ENCODE results near the gene KIAA0930. TPM values are rescaled to one million over a fixed set of nuclear protein-coding genes. Genes with fewer than 3 reads are reported as not detected.
A peak's percentile ranks its signal among the peaks of the same experiment; 100 is the strongest.

KIAA0930 gene
- total and polyA plus RNA-seq, 2 experiments from 2014 or later = 15.0 to 78.6 TPM

DNA sequence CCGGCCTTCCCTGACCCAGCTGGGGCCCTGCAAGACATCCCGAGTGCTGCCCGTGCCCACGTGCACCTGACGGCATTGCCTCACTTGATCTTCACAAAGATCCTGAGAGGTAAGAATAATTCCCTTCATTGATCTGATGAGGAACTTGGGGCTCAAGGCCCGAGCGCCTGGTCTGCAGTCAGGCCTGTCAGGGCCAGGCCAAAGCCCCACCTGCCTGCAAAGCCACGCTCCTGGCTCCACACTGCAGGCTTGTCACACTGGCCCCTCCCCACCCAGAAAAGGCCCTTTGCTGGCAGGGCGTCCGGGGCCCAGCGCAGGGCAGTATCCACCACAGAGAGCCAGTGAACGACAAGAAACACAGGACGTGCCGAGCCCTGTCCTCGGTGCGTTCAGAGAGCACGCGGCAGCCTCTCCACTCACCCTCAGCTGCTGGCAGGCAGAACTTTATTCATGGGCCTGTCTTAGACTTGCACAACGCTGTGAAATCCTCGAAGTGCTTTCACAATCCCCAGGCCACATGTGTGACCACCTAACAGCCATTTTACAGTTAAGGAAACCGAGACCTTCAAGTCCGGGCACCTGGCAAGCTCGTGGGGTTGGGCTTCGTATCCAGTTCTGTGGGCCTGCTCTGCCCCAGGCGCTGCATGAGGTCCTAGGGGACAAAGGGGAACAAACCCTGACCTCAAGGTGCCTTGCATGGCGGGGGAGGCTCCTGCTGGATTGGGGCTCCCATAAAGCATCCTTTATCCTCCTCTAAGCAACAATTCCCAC lies 14.8 kb downstream of the KIAA0930 start:
- Mint-ChIP-seq H3K4me1 (peaks cover 36% of the 10 kb centered on the region), H3K4me3 (no peak overlapping the region; the same call in 2 of the 3 replicates), H3K27ac (no peak overlapping the region; the same call in 1 of the 2 replicates), H3K9me3 (no peaks in the 10 kb centered on the region; the same call in 2 of the 3 replicates), H3K27me3 (ENCODE audit: insufficient read depth, low read depth, poor library complexity) (peaks cover 9% of the 10 kb centered on the region), H3K36me3 (ENCODE audit: low read depth) (no peaks in the 10 kb centered on the region)
- Histone ChIP-seq H3K4me2 (no peak overlapping the region), H3K27ac (ENCODE audit: low read depth) (0 out of 2 replicates have a peak overlapping the region, but pooled peaks have one; percentile 32), H3K36me3 (ENCODE audit: insufficient read depth) (no peaks in the 10 kb centered on the region), H3K79me2 (replicated peaks; ENCODE audit: insufficient read depth) (peaks cover 23% of the 10 kb centered on the region), H4K20me1 (replicated peaks; ENCODE audit: insufficient read depth) (peaks cover 8% of the 10 kb centered on the region), H3K9me2 (ENCODE audit: insufficient read depth) (no peaks in the 10 kb centered on the region), H3K27me3 (ENCODE audit: insufficient read depth) (no peaks in the 10 kb centered on the region), H3F3A (replicated peaks; ENCODE audit: low read depth) (no peaks in the 10 kb centered on the region), H2AFZ (no peak overlapping the region), H3K4me1 (ENCODE audit: insufficient read depth) (no peaks in the 10 kb centered on the region), H3K4me3 (no peak overlapping the region)
- ATAC-seq (peak; percentile 21), DNase-seq (ENCODE audit: low spot score) (no peak)
- no peak for TF ChIP-seq EZH2phosphoT487 (IDR thresholded peaks at IDR 0.05; ENCODE audit: unreplicated experiment)
- TF ChIP-seq POLR2AphosphoS5 (IDR thresholded peaks at IDR 0.05; ENCODE audit: low read depth) = no peak
- TF ChIP-seq STAT1 (IDR thresholded peaks at IDR 0.05; ENCODE audit: unreplicated experiment) = no peak
- no peak for TF ChIP-seq EZH2 (IDR thresholded peaks at IDR 0.05; ENCODE audit: low read depth, unreplicated experiment)
- TF ChIP-seq, protein P1, sequence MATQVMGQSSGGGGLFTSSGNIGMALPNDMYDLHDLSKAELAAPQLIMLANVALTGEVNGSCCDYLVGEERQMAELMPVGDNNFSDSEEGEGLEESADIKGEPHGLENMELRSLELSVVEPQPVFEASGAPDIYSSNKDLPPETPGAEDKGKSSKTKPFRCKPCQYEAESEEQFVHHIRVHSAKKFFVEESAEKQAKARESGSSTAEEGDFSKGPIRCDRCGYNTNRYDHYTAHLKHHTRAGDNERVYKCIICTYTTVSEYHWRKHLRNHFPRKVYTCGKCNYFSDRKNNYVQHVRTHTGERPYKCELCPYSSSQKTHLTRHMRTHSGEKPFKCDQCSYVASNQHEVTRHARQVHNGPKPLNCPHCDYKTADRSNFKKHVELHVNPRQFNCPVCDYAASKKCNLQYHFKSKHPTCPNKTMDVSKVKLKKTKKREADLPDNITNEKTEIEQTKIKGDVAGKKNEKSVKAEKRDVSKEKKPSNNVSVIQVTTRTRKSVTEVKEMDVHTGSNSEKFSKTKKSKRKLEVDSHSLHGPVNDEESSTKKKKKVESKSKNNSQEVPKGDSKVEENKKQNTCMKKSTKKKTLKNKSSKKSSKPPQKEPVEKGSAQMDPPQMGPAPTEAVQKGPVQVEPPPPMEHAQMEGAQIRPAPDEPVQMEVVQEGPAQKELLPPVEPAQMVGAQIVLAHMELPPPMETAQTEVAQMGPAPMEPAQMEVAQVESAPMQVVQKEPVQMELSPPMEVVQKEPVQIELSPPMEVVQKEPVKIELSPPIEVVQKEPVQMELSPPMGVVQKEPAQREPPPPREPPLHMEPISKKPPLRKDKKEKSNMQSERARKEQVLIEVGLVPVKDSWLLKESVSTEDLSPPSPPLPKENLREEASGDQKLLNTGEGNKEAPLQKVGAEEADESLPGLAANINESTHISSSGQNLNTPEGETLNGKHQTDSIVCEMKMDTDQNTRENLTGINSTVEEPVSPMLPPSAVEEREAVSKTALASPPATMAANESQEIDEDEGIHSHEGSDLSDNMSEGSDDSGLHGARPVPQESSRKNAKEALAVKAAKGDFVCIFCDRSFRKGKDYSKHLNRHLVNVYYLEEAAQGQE (IDR thresholded peaks at IDR 0.05; ENCODE audit: unreplicated experiment) = no peak
- TF ChIP-seq ZNF114 (CRISPR knock-in tag; IDR thresholded peaks at IDR 0.05) = no peak
- no peak for TF ChIP-seq CREB1 (CRISPR knock-in tag; IDR thresholded peaks at IDR 0.05; ENCODE audit: low read depth)
- no peak for TF ChIP-seq CTCF (conservative IDR thresholded peaks at IDR 0.05; ENCODE audit: low read depth in 2 of 2)
- no peak for TF ChIP-seq ZNF331 (CRISPR knock-in tag; IDR thresholded peaks at IDR 0.05; ENCODE audit: low read depth)
- no peak for TF ChIP-seq ETS1 (IDR thresholded peaks at IDR 0.05)
- TF ChIP-seq, protein P2, sequence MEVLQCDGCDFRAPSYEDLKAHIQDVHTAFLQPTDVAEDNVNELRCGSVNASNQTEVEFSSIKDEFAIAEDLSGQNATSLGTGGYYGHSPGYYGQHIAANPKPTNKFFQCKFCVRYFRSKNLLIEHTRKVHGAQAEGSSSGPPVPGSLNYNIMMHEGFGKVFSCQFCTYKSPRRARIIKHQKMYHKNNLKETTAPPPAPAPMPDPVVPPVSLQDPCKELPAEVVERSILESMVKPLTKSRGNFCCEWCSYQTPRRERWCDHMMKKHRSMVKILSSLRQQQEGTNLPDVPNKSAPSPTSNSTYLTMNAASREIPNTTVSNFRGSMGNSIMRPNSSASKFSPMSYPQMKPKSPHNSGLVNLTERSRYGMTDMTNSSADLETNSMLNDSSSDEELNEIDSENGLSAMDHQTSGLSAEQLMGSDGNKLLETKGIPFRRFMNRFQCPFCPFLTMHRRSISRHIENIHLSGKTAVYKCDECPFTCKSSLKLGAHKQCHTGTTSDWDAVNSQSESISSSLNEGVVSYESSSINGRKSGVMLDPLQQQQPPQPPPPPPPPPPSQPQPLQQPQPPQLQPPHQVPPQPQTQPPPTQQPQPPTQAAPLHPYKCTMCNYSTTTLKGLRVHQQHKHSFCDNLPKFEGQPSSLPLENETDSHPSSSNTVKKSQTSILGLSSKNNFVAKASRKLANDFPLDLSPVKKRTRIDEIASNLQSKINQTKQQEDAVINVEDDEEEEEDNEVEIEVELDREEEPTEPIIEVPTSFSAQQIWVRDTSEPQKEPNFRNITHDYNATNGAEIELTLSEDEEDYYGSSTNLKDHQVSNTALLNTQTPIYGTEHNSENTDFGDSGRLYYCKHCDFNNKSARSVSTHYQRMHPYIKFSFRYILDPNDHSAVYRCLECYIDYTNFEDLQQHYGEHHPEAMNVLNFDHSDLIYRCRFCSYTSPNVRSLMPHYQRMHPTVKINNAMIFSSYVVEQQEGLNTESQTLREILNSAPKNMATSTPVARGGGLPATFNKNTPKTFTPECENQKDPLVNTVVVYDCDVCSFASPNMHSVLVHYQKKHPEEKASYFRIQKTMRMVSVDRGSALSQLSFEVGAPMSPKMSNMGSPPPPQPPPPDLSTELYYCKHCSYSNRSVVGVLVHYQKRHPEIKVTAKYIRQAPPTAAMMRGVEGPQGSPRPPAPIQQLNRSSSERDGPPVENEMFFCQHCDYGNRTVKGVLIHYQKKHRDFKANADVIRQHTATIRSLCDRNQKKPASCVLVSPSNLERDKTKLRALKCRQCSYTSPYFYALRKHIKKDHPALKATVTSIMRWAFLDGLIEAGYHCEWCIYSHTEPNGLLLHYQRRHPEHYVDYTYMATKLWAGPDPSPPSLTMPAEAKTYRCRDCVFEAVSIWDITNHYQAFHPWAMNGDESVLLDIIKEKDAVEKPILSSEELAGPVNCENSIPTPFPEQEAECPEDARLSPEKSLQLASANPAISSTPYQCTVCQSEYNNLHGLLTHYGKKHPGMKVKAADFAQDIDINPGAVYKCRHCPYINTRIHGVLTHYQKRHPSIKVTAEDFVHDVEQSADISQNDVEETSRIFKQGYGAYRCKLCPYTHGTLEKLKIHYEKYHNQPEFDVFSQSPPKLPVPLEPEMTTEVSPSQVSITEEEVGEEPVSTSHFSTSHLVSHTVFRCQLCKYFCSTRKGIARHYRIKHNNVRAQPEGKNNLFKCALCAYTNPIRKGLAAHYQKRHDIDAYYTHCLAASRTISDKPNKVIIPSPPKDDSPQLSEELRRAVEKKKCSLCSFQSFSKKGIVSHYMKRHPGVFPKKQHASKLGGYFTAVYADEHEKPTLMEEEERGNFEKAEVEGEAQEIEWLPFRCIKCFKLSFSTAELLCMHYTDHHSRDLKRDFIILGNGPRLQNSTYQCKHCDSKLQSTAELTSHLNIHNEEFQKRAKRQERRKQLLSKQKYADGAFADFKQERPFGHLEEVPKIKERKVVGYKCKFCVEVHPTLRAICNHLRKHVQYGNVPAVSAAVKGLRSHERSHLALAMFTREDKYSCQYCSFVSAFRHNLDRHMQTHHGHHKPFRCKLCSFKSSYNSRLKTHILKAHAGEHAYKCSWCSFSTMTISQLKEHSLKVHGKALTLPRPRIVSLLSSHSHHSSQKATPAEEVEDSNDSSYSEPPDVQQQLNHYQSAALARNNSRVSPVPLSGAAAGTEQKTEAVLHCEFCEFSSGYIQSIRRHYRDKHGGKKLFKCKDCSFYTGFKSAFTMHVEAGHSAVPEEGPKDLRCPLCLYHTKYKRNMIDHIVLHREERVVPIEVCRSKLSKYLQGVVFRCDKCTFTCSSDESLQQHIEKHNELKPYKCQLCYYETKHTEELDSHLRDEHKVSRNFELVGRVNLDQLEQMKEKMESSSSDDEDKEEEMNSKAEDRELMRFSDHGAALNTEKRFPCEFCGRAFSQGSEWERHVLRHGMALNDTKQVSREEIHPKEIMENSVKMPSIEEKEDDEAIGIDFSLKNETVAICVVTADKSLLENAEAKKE (CRISPR knock-in tag; IDR thresholded peaks at IDR 0.05) = no peak
- no peak for TF ChIP-seq JUNB (IDR thresholded peaks at IDR 0.05; ENCODE audit: unreplicated experiment)
- no peak for TF ChIP-seq NANOG (IDR thresholded peaks at IDR 0.05; ENCODE audit: borderline replicate concordance)

Measured in GM23338 (cell line).